ENCODE data around the gene CHMP2A. TPM values are rescaled to one million over a fixed set of nuclear protein-coding genes. Genes with fewer than 3 reads are reported as not detected.

The CHMP2A gene
- total and polyA plus RNA-seq, 2 of the 13 experiments (the other 11 are each of a cell fraction or from before 2014, with no cell fraction given) = 49.7 to 55.0 TPM

DNA sequence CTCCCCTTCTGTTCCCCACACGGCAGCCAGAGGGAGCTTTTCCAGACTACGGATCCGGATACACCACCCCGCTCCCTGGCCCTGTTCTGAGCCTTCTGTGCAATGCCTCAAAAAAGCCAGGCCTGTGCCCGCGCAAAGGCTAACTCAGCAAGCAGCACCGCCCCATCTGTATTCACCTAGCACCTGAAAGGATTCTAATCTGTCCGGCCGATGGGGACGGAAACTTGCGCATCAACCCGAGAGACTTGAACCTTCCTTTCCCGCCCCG is 35.9 kb downstream of the CHMP2A start (continued):
- TF ChIP-seq, protein P1, sequence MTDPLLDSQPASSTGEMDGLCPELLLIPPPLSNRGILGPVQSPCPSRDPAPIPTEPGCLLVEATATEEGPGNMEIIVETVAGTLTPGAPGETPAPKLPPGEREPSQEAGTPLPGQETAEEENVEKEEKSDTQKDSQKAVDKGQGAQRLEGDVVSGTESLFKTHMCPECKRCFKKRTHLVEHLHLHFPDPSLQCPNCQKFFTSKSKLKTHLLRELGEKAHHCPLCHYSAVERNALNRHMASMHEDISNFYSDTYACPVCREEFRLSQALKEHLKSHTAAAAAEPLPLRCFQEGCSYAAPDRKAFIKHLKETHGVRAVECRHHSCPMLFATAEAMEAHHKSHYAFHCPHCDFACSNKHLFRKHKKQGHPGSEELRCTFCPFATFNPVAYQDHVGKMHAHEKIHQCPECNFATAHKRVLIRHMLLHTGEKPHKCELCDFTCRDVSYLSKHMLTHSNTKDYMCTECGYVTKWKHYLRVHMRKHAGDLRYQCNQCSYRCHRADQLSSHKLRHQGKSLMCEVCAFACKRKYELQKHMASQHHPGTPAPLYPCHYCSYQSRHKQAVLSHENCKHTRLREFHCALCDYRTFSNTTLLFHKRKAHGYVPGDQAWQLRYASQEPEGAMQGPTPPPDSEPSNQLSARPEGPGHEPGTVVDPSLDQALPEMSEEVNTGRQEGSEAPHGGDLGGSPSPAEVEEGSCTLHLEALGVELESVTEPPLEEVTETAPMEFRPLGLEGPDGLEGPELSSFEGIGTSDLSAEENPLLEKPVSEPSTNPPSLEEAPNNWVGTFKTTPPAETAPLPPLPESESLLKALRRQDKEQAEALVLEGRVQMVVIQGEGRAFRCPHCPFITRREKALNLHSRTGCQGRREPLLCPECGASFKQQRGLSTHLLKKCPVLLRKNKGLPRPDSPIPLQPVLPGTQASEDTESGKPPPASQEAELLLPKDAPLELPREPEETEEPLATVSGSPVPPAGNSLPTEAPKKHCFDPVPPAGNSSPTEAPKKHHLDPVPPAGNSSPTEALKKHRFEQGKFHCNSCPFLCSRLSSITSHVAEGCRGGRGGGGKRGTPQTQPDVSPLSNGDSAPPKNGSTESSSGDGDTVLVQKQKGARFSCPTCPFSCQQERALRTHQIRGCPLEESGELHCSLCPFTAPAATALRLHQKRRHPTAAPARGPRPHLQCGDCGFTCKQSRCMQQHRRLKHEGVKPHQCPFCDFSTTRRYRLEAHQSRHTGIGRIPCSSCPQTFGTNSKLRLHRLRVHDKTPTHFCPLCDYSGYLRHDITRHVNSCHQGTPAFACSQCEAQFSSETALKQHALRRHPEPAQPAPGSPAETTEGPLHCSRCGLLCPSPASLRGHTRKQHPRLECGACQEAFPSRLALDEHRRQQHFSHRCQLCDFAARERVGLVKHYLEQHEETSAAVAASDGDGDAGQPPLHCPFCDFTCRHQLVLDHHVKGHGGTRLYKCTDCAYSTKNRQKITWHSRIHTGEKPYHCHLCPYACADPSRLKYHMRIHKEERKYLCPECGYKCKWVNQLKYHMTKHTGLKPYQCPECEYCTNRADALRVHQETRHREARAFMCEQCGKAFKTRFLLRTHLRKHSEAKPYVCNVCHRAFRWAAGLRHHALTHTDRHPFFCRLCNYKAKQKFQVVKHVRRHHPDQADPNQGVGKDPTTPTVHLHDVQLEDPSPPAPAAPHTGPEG (CRISPR knock-in tag; IDR thresholded peaks at IDR 0.05) = 0 out of 2 replicates have a peak, but pooled peaks have one; percentile 10
- TF ChIP-seq PCBP1 (IDR thresholded peaks at IDR 0.05; ENCODE audit: borderline replicate concordance, low read depth, low read length) (no peak), MAFK (conservative IDR thresholded peaks at IDR 0.05 in 1 of 2, IDR thresholded peaks at IDR 0.05 in 1 of 2; ENCODE audit: low read length in 2 of 2) (no peak), ZNF674 (CRISPR knock-in tag; IDR thresholded peaks at IDR 0.05; ENCODE audit: low read depth) (no peak), JUN (CRISPR knock-in tag; IDR thresholded peaks at IDR 0.05) (no peak; the same call in 1 of the 2 replicates)
- TF ChIP-seq, protein P2, sequence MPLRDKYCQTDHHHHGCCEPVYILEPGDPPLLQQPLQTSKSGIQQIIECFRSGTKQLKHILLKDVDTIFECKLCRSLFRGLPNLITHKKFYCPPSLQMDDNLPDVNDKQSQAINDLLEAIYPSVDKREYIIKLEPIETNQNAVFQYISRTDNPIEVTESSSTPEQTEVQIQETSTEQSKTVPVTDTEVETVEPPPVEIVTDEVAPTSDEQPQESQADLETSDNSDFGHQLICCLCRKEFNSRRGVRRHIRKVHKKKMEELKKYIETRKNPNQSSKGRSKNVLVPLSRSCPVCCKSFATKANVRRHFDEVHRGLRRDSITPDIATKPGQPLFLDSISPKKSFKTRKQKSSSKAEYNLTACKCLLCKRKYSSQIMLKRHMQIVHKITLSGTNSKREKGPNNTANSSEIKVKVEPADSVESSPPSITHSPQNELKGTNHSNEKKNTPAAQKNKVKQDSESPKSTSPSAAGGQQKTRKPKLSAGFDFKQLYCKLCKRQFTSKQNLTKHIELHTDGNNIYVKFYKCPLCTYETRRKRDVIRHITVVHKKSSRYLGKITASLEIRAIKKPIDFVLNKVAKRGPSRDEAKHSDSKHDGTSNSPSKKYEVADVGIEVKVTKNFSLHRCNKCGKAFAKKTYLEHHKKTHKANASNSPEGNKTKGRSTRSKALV (CRISPR knock-in tag; IDR thresholded peaks at IDR 0.05) = peak; percentile 23; the same call in 1 of the 2 replicates
- TF ChIP-seq, protein P3, sequence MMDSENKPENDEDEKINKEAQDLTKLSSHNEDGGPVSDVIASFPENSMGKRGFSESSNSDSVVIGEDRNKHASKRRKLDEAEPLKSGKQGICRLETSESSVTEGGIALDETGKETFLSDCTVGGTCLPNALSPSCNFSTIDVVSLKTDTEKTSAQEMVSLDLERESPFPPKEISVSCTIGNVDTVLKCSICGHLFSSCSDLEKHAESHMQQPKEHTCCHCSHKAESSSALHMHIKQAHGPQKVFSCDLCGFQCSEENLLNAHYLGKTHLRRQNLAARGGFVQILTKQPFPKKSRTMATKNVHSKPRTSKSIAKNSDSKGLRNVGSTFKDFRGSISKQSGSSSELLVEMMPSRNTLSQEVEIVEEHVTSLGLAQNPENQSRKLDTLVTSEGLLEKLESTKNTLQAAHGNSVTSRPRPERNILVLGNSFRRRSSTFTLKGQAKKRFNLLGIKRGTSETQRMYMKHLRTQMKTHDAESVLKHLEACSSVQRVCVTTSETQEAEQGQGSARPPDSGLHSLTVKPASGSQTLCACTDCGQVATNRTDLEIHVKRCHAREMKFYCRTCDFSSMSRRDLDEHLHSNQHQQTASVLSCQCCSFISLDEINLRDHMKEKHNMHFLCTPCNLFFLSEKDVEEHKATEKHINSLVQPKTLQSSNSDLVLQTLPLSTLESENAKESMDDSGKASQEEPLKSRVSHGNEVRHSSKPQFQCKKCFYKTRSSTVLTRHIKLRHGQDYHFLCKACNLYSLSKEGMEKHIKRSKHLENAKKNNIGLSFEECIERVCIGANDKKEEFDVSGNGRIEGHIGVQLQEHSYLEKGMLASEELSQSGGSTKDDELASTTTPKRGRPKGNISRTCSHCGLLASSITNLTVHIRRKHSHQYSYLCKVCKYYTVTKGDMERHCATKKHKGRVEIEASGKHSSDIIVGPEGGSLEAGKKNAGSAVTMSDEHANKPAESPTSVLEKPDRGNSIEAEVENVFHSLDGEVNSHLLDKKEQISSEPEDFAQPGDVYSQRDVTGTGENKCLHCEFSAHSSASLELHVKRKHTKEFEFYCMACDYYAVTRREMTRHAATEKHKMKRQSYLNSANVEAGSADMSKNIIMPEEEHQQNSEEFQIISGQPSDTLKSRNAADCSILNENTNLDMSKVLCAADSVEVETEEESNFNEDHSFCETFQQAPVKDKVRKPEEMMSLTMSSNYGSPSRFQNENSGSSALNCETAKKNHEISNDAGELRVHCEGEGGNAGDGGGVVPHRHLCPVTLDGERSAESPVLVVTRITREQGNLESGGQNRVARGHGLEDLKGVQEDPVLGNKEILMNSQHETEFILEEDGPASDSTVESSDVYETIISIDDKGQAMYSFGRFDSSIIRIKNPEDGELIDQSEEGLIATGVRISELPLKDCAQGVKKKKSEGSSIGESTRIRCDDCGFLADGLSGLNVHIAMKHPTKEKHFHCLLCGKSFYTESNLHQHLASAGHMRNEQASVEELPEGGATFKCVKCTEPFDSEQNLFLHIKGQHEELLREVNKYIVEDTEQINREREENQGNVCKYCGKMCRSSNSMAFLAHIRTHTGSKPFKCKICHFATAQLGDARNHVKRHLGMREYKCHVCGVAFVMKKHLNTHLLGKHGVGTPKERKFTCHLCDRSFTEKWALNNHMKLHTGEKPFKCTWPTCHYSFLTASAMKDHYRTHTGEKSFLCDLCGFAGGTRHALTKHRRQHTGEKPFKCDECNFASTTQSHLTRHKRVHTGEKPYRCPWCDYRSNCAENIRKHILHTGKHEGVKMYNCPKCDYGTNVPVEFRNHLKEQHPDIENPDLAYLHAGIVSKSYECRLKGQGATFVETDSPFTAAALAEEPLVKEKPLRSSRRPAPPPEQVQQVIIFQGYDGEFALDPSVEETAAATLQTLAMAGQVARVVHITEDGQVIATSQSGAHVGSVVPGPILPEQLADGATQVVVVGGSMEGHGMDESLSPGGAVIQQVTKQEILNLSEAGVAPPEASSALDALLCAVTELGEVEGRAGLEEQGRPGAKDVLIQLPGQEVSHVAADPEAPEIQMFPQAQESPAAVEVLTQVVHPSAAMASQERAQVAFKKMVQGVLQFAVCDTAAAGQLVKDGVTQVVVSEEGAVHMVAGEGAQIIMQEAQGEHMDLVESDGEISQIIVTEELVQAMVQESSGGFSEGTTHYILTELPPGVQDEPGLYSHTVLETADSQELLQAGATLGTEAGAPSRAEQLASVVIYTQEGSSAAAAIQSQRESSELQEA (CRISPR knock-in tag; IDR thresholded peaks at IDR 0.05; ENCODE audit: not compliant biosample characterization) = no peak
- TF ChIP-seq, protein P4, sequence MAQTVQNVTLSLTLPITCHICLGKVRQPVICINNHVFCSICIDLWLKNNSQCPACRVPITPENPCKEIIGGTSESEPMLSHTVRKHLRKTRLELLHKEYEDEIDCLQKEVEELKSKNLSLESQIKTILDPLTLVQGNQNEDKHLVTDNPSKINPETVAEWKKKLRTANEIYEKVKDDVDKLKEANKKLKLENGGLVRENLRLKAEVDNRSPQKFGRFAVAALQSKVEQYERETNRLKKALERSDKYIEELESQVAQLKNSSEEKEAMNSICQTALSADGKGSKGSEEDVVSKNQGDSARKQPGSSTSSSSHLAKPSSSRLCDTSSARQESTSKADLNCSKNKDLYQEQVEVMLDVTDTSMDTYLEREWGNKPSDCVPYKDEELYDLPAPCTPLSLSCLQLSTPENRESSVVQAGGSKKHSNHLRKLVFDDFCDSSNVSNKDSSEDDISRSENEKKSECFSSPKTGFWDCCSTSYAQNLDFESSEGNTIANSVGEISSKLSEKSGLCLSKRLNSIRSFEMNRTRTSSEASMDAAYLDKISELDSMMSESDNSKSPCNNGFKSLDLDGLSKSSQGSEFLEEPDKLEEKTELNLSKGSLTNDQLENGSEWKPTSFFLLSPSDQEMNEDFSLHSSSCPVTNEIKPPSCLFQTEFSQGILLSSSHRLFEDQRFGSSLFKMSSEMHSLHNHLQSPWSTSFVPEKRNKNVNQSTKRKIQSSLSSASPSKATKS (CRISPR knock-in tag; IDR thresholded peaks at IDR 0.05) = no peak
- TF ChIP-seq, protein P5, sequence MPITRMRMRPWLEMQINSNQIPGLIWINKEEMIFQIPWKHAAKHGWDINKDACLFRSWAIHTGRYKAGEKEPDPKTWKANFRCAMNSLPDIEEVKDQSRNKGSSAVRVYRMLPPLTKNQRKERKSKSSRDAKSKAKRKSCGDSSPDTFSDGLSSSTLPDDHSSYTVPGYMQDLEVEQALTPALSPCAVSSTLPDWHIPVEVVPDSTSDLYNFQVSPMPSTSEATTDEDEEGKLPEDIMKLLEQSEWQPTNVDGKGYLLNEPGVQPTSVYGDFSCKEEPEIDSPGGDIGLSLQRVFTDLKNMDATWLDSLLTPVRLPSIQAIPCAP (CRISPR knock-in tag; IDR thresholded peaks at IDR 0.05; ENCODE audit: low read depth) = no peak
